ENCODE results near the gene FOSB.

The FOSB gene

GRCh38 chr19:45451850-45452387, 15.9 kb upstream of the FOSB start:
- Histone ChIP-seq H3K27me3 (ENCODE audit: control insufficient read depth, insufficient read depth, low read length) (peaks cover 16% of the 10 kb centered on the region), H3K4me1 (ENCODE audit: control insufficient read depth, insufficient read depth, low read length) (peaks cover 21% of the 10 kb centered on the region; the same call in 1 of the 2 replicates), H3K27ac (ENCODE audit: low read depth, low read length) (no peak overlapping the region), H3K36me3 (ENCODE audit: control insufficient read depth, insufficient read depth, low read length) (no peaks in the 10 kb centered on the region), H3K4me3 (ENCODE audit: low read depth, low read length) (0 out of 2 replicates have a peak overlapping the region, but pooled peaks have one; percentile 52), H3K9me3 (ENCODE audit: control insufficient read depth, insufficient read depth, low read depth, low read length) (no peaks in the 10 kb centered on the region), H3K9ac (ENCODE audit: low read length) (no peak overlapping the region)

DNA sequence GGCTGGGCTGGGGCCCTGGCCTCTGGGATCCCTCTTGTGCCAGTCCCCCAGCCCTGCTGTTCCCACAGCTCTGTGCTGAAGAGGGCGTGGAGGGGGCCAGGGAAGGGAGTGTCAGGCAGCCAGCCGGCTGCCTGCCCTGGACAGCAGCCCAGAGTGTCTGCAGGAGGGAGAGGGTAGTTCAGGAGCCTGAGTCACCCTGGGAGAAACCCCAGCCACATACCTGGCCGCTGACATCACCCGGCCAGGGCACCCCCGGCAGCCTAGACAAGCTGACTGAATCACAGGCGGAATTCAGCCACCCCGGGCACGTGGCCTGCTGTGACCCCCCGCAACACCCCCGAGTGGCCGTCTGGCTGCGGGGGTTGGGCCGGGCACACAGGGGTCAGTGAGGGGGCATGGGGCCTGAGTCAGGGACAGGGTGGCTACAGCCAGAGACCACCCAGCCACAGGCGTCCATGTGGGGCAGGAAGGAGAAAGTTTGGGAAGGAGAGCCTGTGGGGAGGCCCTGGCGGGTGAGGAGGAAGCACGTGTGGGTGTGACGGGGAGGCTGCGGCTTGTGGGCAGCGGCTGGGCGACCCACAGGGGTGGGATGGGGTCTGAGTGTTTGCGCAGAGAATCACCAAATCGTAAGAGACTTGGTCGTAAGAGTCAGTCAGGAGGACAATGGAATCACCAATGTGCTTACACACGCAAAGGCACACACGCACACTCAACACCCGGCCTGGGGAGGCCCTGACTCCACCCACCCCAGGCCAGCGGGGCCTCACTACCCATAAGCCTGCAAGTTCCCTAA, 11.9 kb upstream of the FOSB start:
- H3K9me3 ChIP-seq (ENCODE audit: control insufficient read depth, insufficient read depth, low read depth, low read length) = no peaks in the 10 kb centered on the region
- H3K36me3 ChIP-seq (ENCODE audit: control insufficient read depth, insufficient read depth, low read length) = no peaks in the 10 kb centered on the region
- H3K27me3 ChIP-seq (ENCODE audit: control insufficient read depth, insufficient read depth, low read length) = peaks cover 8% of the 10 kb centered on the region
- peak overlapping the region; percentile 88 for H3K9ac ChIP-seq (ENCODE audit: low read length)
- H3K4me3 ChIP-seq (ENCODE audit: low read depth, low read length) = peak overlapping the region; percentile 24
- H3K27ac ChIP-seq (ENCODE audit: low read depth, low read length) = peak overlapping the region; percentile 94
- peaks cover 16% of the 10 kb centered on the region; the same call in 1 of the 2 replicates for H3K4me1 ChIP-seq (ENCODE audit: control insufficient read depth, insufficient read depth, low read length)

- H3K4me1 ChIP-seq (ENCODE audit: control insufficient read depth, insufficient read depth, low read length) = peaks cover 12% of the 10 kb centered on the region; the same call in 1 of the 2 replicates
- peaks cover 3% of the 10 kb centered on the region for H3K27me3 ChIP-seq (ENCODE audit: control insufficient read depth, insufficient read depth, low read length)
- no peaks in the 10 kb centered on the region for H3K36me3 ChIP-seq (ENCODE audit: control insufficient read depth, insufficient read depth, low read length)
- no peaks in the 10 kb centered on the region for H3K9me3 ChIP-seq (ENCODE audit: control insufficient read depth, insufficient read depth, low read depth, low read length)
- peak overlapping the region; percentile 88 for H3K9ac ChIP-seq (ENCODE audit: low read length)
- H3K4me3 ChIP-seq (ENCODE audit: low read depth, low read length) = no peak overlapping the region
- H3K27ac ChIP-seq (ENCODE audit: low read depth, low read length) = peak overlapping the region; percentile 94; the same call in 1 of the 2 replicates
Observed at GRCh38 chr19:45456500-45456815, 11.3 kb upstream of the FOSB start.

DNA sequence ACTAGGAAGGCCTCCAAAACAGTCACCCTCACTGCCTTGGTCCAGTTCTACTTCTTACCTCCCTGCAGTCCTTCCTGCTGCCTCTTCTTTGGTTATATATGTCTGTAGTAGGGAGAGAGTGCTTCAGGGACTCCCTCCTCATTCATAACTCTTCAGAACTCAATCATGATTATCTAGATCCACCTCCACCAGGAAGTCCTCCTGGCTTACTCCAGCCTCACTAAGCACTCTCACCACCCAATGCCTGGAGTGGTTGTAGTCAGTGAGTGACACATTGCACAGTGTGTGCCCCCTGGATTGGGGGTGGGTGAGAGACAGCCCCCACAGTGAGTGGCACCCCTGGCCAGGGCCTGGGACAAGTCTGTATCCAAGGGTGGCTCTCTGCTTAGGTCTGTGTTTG, 10.0 kb upstream of the FOSB start:
- Histone ChIP-seq H3K9me3 (ENCODE audit: control insufficient read depth, insufficient read depth, low read depth, low read length) (no peaks in the 10 kb centered on the region), H3K4me1 (ENCODE audit: control insufficient read depth, insufficient read depth, low read length) (peaks cover 12% of the 10 kb centered on the region; the same call in 1 of the 2 replicates), H3K9ac (ENCODE audit: low read length) (no peak overlapping the region), H3K36me3 (ENCODE audit: control insufficient read depth, insufficient read depth, low read length) (no peaks in the 10 kb centered on the region), H3K27ac (ENCODE audit: low read depth, low read length) (no peak overlapping the region), H3K4me3 (ENCODE audit: low read depth, low read length) (no peak overlapping the region), H3K27me3 (ENCODE audit: control insufficient read depth, insufficient read depth, low read length) (no peaks in the 10 kb centered on the region)

DNA sequence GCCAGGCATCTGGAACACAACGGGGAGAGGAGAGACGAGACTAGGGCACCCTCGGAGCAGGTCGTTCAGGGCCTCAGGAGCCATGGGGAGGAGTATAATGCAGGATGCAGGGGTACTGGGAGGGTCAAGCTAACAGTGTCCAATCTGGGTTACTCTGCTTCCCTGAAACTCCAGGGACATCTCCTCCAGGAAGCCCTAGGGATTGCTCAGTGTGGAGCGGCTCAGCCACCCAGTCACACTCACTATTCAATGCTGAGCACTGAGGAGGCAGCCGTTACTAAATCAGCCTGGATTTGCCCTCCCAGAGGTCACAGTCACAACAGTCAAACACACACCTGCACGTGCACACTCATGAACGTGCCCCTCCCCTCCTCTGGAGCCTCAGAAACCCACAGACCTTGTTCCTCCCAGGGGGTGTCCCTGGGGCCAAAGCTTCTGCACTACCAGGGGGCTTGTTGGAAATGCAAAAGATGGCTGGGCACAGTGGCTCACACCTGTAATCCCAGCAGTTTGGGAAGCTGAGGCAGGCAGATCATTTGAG, 6.9 kb upstream of the FOSB start:
- H3K4me3 ChIP-seq (ENCODE audit: low read depth, low read length) = no peak overlapping the region
- H3K4me1 ChIP-seq (ENCODE audit: control insufficient read depth, insufficient read depth, low read length) = peaks cover 13% of the 10 kb centered on the region; the same call in 1 of the 2 replicates
- H3K9ac ChIP-seq (ENCODE audit: low read length) = no peak overlapping the region
- no peaks in the 10 kb centered on the region for H3K9me3 ChIP-seq (ENCODE audit: control insufficient read depth, insufficient read depth, low read depth, low read length)
- no peak overlapping the region for H3K27ac ChIP-seq (ENCODE audit: low read depth, low read length)
- no peaks in the 10 kb centered on the region for H3K27me3 ChIP-seq (ENCODE audit: control insufficient read depth, insufficient read depth, low read length)
- no peaks in the 10 kb centered on the region for H3K36me3 ChIP-seq (ENCODE audit: control insufficient read depth, insufficient read depth, low read length)

DNA sequence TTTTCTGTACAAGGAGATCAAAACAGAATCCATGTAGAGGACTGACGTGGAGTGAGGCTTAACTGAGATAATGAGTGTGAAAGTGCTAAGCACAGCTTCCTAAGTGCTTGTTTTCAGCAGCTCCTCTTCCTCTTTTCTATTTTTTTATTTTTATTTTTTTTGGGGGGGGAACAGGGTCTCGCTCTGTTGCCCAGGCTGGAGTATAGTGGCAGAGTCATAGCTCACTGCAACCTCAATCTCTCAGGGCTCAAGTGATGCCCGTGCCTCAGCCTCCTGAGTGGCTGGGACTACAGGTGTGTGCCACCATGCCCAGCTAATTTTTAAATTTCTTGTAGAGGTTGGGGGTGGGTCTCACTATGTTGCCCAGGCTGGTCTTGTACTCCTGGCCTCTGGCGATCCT, 5.6 kb upstream of the FOSB start:
- Histone ChIP-seq H3K27me3 (ENCODE audit: control insufficient read depth, insufficient read depth, low read length) (no peaks in the 10 kb centered on the region), H3K4me1 (ENCODE audit: control insufficient read depth, insufficient read depth, low read length) (peaks cover 10% of the 10 kb centered on the region), H3K9me3 (ENCODE audit: control insufficient read depth, insufficient read depth, low read depth, low read length) (no peaks in the 10 kb centered on the region), H3K36me3 (ENCODE audit: control insufficient read depth, insufficient read depth, low read length) (no peaks in the 10 kb centered on the region), H3K27ac (ENCODE audit: low read depth, low read length) (no peak overlapping the region), H3K4me3 (ENCODE audit: low read depth, low read length) (no peak overlapping the region), H3K9ac (ENCODE audit: low read length) (no peak overlapping the region)

DNA sequence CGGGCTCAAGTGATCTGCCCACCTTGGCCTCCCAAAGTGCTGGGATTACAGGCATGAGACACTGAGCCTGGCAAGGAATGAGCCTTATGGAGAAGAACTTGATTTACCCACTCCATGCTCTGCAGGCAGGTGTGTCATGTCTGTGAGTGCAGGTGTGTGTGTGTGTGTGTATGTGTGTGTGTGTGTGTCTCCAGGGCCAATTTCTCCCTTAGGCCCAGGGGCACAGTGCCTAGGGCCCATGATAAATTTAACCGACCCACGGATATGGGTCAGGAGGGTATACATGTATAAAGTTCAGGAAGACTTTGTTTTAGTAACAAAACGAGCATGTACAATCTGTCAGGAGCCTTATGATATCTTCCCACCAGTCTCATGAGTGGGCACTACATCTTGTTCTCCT, 4.6 kb upstream of the FOSB start:
- no peak overlapping the region for H3K27ac ChIP-seq (ENCODE audit: low read depth, low read length)
- H3K4me3 ChIP-seq (ENCODE audit: low read depth, low read length) = no peak overlapping the region
- peaks cover 11% of the 10 kb centered on the region for H3K4me1 ChIP-seq (ENCODE audit: control insufficient read depth, insufficient read depth, low read length)
- no peaks in the 10 kb centered on the region for H3K36me3 ChIP-seq (ENCODE audit: control insufficient read depth, insufficient read depth, low read length)
- H3K27me3 ChIP-seq (ENCODE audit: control insufficient read depth, insufficient read depth, low read length) = peaks cover 3% of the 10 kb centered on the region; the same call in 1 of the 2 replicates
- H3K9ac ChIP-seq (ENCODE audit: low read length) = no peak overlapping the region
- H3K9me3 ChIP-seq (ENCODE audit: control insufficient read depth, insufficient read depth, low read depth, low read length) = no peaks in the 10 kb centered on the region

DNA sequence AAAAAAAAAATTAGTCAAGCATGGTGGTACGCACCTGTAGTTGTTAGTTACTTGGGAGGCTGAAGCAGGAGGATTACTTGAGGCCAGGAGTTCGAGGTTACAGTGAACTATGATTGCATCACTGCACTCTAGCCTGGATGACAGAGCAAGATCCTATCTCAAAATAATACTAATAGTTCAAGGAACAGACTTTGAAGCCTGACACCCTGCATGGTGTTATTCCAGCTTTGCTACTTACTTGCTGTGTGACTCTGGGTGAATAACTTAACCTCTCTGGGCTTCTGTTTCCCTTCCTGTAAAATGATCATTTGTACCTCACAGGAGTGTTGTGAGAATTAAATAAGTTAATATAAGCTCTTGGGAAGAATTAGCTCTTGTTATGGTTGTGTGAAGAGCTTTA, 3.5 kb upstream of the FOSB start:
- H3K36me3 ChIP-seq (ENCODE audit: control insufficient read depth, insufficient read depth, low read length) = no peaks in the 10 kb centered on the region
- H3K27me3 ChIP-seq (ENCODE audit: control insufficient read depth, insufficient read depth, low read length) = peaks cover 3% of the 10 kb centered on the region; the same call in 1 of the 2 replicates
- no peak overlapping the region for H3K27ac ChIP-seq (ENCODE audit: low read depth, low read length)
- H3K4me3 ChIP-seq (ENCODE audit: low read depth, low read length) = no peak overlapping the region
- H3K9ac ChIP-seq (ENCODE audit: low read length) = no peak overlapping the region
- no peaks in the 10 kb centered on the region for H3K9me3 ChIP-seq (ENCODE audit: control insufficient read depth, insufficient read depth, low read depth, low read length)
- H3K4me1 ChIP-seq (ENCODE audit: control insufficient read depth, insufficient read depth, low read length) = peaks cover 11% of the 10 kb centered on the region

DNA sequence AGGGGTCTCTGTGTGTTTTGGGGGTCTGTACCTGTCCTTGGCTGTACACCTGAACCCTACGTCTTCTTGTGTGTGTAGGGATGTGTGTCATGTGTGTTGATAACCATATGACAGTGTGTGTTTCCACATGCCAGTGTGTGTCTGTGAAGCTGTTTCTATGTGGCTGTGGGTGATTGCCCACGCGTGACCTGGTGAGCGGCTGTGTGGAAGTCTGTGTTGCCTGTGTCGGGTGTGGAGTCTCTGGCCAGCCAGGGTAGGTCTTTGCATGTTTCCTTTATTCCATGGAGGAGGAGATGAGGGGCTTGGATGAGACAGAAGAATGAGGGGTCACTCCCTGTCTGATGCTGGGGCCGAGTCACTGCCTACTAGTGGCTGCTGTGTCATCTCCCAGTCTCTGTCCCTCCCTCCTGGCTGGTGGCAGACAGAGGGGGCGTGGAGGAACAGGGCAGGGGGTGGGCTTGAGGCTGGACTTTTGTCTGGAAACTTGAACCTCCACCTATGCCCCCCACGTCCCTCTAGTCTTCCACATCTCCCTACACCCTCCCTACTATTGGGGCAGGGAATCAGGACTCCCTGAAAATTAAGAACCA, 2.8 kb upstream of the FOSB start:
- Histone ChIP-seq H3K4me3 (ENCODE audit: low read depth, low read length) (no peak overlapping the region), H3K4me1 (ENCODE audit: control insufficient read depth, insufficient read depth, low read length) (peaks cover 14% of the 10 kb centered on the region), H3K27ac (ENCODE audit: low read depth, low read length) (no peak overlapping the region), H3K9ac (ENCODE audit: low read length) (no peak overlapping the region), H3K27me3 (ENCODE audit: control insufficient read depth, insufficient read depth, low read length) (peaks cover 3% of the 10 kb centered on the region; the same call in 1 of the 2 replicates), H3K9me3 (ENCODE audit: control insufficient read depth, insufficient read depth, low read depth, low read length) (no peaks in the 10 kb centered on the region), H3K36me3 (ENCODE audit: control insufficient read depth, insufficient read depth, low read length) (no peaks in the 10 kb centered on the region)

DNA sequence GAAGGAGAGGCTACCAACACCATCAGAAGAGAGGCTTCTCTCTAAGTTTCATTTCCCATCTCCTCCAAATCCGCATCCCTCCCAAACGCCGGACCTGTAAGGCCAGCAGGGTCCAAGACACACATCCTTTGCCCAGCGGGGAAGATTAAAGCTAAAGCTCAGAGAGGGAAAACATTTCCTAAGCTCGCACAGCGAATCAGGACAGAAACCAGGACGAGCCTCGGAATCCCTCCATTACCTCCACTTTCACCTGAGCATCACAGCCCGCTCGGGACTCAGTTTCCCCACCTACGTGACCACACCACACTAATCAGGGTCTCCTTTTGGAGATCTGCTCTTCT, 711 bp upstream of the FOSB start:
- no peaks in the 10 kb centered on the region for H3K9me3 ChIP-seq (ENCODE audit: control insufficient read depth, insufficient read depth, low read depth, low read length)
- peak overlapping the region; percentile 79 for H3K9ac ChIP-seq (ENCODE audit: low read length)
- peaks cover 17% of the 10 kb centered on the region for H3K4me1 ChIP-seq (ENCODE audit: control insufficient read depth, insufficient read depth, low read length)
- H3K27me3 ChIP-seq (ENCODE audit: control insufficient read depth, insufficient read depth, low read length) = peaks cover 8% of the 10 kb centered on the region; the same call in 1 of the 2 replicates
- H3K36me3 ChIP-seq (ENCODE audit: control insufficient read depth, insufficient read depth, low read length) = no peaks in the 10 kb centered on the region
- H3K27ac ChIP-seq (ENCODE audit: low read depth, low read length) = peak overlapping the region; percentile 98
- peak overlapping the region; percentile 74 for H3K4me3 ChIP-seq (ENCODE audit: low read depth, low read length)

- peaks cover 26% of the 10 kb centered on the region for H3K4me1 ChIP-seq (ENCODE audit: control insufficient read depth, insufficient read depth, low read length)
- peak overlapping the region; percentile 83 for H3K9ac ChIP-seq (ENCODE audit: low read length)
- peak overlapping the region; percentile 98; the same call in 1 of the 2 replicates for H3K27ac ChIP-seq (ENCODE audit: low read depth, low read length)
- H3K27me3 ChIP-seq (ENCODE audit: control insufficient read depth, insufficient read depth, low read length) = peaks cover 17% of the 10 kb centered on the region
- no peaks in the 10 kb centered on the region for H3K9me3 ChIP-seq (ENCODE audit: control insufficient read depth, insufficient read depth, low read depth, low read length)
- peak overlapping the region; percentile 74 for H3K4me3 ChIP-seq (ENCODE audit: low read depth, low read length)
- no peaks in the 10 kb centered on the region for H3K36me3 ChIP-seq (ENCODE audit: control insufficient read depth, insufficient read depth, low read length)
Observed at GRCh38 chr19:45468159-45468651, 409 bp downstream of the FOSB start.

Data from HUES6 (cell line).